ENCODE measurements around the gene KRT33B. TPM values are rescaled to one million over a fixed set of nuclear protein-coding genes. Genes with fewer than 3 reads are reported as not detected.

The KRT33B gene
- total and polyA plus RNA-seq, 10 of the 15 experiments (the other 5 are each of a cell fraction or from before 2014, with no cell fraction given): not detected

DNA sequence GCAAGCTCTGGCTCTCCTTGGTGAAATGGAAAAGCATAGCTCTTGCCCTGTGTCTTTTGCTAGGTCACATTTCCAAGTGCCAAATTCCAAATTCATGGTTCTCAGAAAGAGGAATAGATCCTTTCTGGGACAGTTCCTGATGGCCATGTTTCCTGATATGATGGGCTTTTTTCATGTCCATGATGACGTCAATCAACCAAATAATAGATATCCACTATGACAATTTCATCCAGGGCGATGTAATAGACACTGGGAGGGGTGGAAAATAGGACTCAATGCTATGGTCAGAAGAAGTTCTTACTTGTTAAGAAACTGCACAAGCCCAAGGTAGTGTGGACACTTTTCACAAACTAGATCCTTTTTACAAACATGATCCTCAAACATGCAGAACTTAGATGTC is 18.4 kb downstream of the KRT33B start:
- DNase-seq (ENCODE audit: low read depth, low spot score): no peak
- Histone ChIP-seq H3K4me1 (ENCODE audit: control insufficient read depth, insufficient read depth, low read length) (no peaks in the 10 kb centered on the region), H3K36me3 (ENCODE audit: control insufficient read depth in 2 of 2, insufficient read depth in 2 of 2, low read length in 1 of 2) (no peaks in the 10 kb centered on the region), H3K27ac (ENCODE audit: control insufficient read depth, insufficient read depth) (no peak overlapping the region), H3K4me2 (ENCODE audit: control insufficient read depth, insufficient read depth) (no peak overlapping the region), H3K4me3 (no peak overlapping the region), H3K9me3 (replicated peaks; ENCODE audit: control insufficient read depth, insufficient read depth, low read length) (no peaks in the 10 kb centered on the region; the same call in 2 of the 3 replicates), H3K79me2 (ENCODE audit: control insufficient read depth, insufficient read depth, low read length) (no peaks in the 10 kb centered on the region), H4K20me1 (ENCODE audit: control insufficient read depth, insufficient read depth) (no peaks in the 10 kb centered on the region), H3K9ac (ENCODE audit: control insufficient read depth, insufficient read depth, low read length) (no peak overlapping the region), H3K27me3 (replicated peaks in 1 of 2; ENCODE audit: control insufficient read depth in 2 of 2, insufficient read depth in 2 of 2, low read length in 1 of 2) (no peaks in the 10 kb centered on the region; a peak in 1 of 4 replicates), H2AFZ (ENCODE audit: control insufficient read depth, low read depth, low read length) (no peak overlapping the region)
- SMC1A ChIA-PET (ENCODE audit: uncharacterized antibody, unreplicated experiment): interaction anchor here (0.6 kb wide), 1 partner anchor 69 kb away, joined by 3 read pairs; no protein-coding TSS in a partner anchor
- POLR2A ChIA-PET: no interaction called here
- in situ Hi-C loops (cut with MboI) (no loop called here), intact Hi-C loops (cut with micrococcal nuclease; ENCODE audit: unreplicated experiment) (no loop called here)
- ATAC-seq: no peak
- whole genome bisulfite sequencing (ENCODE audit: insufficient coverage, insufficient replicate concordance, low lambda C conversion rate, missing lambda C conversion rate): 15% methylated on average over 2 of the region's 2 CpGs
- CTCF ChIA-PET: no interaction called here
- RAD21 ChIA-PET (ENCODE audit: unreplicated experiment): no interaction called here
- no TSS peak for BruUV-seq (replicated peaks)
- no peak for FAIRE-seq
- TF ChIP-seq SMAD5 (IDR thresholded peaks at IDR 0.05; ENCODE audit: low read depth) (no peak), TCF3 (IDR thresholded peaks at IDR 0.05; ENCODE audit: borderline replicate concordance, insufficient read depth, low read depth, low read length) (no peak), STAT1 (conservative IDR thresholded peaks at IDR 0.05) (no peak), MTA3 (IDR thresholded peaks at IDR 0.05; ENCODE audit: borderline replicate concordance, low read length) (no peak), RFX5 (IDR thresholded peaks at IDR 0.05; ENCODE audit: low read depth, low read length) (no peak), FOS (IDR thresholded peaks at IDR 0.05; ENCODE audit: borderline replicate concordance, extremely low read depth, insufficient read length) (no peak), ZNF217 (IDR thresholded peaks at IDR 0.05) (no peak), KDM1A (IDR thresholded peaks at IDR 0.05; ENCODE audit: borderline replicate concordance) (no peak)
- TF ChIP-seq, protein P1, sequence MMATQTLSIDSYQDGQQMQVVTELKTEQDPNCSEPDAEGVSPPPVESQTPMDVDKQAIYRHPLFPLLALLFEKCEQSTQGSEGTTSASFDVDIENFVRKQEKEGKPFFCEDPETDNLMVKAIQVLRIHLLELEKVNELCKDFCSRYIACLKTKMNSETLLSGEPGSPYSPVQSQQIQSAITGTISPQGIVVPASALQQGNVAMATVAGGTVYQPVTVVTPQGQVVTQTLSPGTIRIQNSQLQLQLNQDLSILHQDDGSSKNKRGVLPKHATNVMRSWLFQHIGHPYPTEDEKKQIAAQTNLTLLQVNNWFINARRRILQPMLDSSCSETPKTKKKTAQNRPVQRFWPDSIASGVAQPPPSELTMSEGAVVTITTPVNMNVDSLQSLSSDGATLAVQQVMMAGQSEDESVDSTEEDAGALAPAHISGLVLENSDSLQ (IDR thresholded peaks at IDR 0.05): no peak
- TF ChIP-seq, protein P2, sequence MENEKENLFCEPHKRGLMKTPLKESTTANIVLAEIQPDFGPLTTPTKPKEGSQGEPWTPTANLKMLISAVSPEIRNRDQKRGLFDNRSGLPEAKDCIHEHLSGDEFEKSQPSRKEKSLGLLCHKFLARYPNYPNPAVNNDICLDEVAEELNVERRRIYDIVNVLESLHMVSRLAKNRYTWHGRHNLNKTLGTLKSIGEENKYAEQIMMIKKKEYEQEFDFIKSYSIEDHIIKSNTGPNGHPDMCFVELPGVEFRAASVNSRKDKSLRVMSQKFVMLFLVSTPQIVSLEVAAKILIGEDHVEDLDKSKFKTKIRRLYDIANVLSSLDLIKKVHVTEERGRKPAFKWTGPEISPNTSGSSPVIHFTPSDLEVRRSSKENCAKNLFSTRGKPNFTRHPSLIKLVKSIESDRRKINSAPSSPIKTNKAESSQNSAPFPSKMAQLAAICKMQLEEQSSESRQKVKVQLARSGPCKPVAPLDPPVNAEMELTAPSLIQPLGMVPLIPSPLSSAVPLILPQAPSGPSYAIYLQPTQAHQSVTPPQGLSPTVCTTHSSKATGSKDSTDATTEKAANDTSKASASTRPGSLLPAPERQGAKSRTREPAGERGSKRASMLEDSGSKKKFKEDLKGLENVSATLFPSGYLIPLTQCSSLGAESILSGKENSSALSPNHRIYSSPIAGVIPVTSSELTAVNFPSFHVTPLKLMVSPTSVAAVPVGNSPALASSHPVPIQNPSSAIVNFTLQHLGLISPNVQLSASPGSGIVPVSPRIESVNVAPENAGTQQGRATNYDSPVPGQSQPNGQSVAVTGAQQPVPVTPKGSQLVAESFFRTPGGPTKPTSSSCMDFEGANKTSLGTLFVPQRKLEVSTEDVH (IDR thresholded peaks at IDR 0.05; ENCODE audit: low read depth, partially characterized antibody): no peak
- TF ChIP-seq, protein P3, sequence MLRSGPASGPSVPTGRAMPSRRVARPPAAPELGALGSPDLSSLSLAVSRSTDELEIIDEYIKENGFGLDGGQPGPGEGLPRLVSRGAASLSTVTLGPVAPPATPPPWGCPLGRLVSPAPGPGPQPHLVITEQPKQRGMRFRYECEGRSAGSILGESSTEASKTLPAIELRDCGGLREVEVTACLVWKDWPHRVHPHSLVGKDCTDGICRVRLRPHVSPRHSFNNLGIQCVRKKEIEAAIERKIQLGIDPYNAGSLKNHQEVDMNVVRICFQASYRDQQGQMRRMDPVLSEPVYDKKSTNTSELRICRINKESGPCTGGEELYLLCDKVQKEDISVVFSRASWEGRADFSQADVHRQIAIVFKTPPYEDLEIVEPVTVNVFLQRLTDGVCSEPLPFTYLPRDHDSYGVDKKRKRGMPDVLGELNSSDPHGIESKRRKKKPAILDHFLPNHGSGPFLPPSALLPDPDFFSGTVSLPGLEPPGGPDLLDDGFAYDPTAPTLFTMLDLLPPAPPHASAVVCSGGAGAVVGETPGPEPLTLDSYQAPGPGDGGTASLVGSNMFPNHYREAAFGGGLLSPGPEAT (IDR thresholded peaks at IDR 0.05; ENCODE audit: low read depth): no peak
- TF ChIP-seq, protein P4, sequence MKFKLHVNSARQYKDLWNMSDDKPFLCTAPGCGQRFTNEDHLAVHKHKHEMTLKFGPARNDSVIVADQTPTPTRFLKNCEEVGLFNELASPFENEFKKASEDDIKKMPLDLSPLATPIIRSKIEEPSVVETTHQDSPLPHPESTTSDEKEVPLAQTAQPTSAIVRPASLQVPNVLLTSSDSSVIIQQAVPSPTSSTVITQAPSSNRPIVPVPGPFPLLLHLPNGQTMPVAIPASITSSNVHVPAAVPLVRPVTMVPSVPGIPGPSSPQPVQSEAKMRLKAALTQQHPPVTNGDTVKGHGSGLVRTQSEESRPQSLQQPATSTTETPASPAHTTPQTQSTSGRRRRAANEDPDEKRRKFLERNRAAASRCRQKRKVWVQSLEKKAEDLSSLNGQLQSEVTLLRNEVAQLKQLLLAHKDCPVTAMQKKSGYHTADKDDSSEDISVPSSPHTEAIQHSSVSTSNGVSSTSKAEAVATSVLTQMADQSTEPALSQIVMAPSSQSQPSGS (IDR thresholded peaks at IDR 0.05; ENCODE audit: low read length): no peak
- TF ChIP-seq, protein P5, sequence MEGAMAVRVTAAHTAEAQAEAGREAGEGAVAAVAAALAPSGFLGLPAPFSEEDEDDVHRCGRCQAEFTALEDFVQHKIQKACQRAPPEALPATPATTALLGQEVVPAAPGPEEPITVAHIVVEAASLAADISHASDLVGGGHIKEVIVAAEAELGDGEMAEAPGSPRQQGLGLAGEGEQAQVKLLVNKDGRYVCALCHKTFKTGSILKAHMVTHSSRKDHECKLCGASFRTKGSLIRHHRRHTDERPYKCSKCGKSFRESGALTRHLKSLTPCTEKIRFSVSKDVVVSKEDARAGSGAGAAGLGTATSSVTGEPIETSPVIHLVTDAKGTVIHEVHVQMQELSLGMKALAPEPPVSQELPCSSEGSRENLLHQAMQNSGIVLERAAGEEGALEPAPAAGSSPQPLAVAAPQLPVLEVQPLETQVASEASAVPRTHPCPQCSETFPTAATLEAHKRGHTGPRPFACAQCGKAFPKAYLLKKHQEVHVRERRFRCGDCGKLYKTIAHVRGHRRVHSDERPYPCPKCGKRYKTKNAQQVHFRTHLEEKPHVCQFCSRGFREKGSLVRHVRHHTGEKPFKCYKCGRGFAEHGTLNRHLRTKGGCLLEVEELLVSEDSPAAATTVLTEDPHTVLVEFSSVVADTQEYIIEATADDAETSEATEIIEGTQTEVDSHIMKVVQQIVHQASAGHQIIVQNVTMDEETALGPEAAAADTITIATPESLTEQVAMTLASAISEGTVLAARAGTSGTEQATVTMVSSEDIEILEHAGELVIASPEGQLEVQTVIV (IDR thresholded peaks at IDR 0.05; ENCODE audit: borderline replicate concordance, partially characterized antibody): no peak

All from GM12878 (cell line).